Fibroblast of the aortic adventitia (primary cell): ENCODE measurements around the gene ABHD17B. TPM values are rescaled to one million over a fixed set of nuclear protein-coding genes. Genes with fewer than 3 reads are reported as not detected.
A peak's percentile ranks its signal among the peaks of the same experiment; 100 is the strongest.

ENCODE experiments used
- DNase-seq: peaks from one replicate; pipeline ENCODE4 v3.0.0-alpha.2; 2010; ENCODE audit warnings: low read depth
- H3K4me3 ChIP-seq: 2 replicates; pipeline ENCODE4 v1.5.1; 2011; ENCODE audit warnings: low read depth, mild to moderate bottlenecking, control low read depth, low read length, moderate library complexity
- total RNA-seq: library from RNA; depleted of rRNA; stranded (reverse); fragments of >200 nt; gene quantifications from 2 replicates; pipeline ENCODE4 v1.2.3, GENCODE V29; 2012; ENCODE audit warnings: low replicate concordance
- TF ChIP-seq, protein P1 (sequence below): IDR thresholded peaks from 2 replicates; pipeline ENCODE4 v1.5.1; 2011; ENCODE audit warnings: mild to moderate bottlenecking, low read length, control low read depth, inconsistent platforms; ENCODE audit not compliant: insufficient read depth

The ABHD17B gene
- total RNA-seq, 1 donor = 11.9 TPM

DNA sequence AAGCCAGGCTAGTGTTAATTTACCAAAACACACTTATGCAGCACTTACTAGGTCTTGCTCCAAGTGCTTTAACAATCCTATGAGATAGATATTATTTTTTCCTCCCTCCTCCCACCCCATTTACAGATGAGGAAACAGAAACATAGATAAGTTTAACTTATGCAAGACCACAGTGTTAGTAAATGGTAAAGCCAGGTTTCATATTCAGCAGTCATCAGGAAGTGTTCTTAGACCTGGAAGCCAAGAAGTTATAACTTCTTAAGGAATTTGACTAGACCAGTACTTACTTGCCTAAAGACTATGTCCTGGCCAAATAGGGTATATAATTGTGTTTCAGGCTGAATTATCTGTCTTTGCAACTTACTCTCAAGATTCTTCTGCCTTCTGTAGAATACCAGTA lies 15.9 kb downstream of the ABHD17B start:
- H3K4me3 ChIP-seq = no peak overlapping the region
- TF ChIP-seq, protein P1, sequence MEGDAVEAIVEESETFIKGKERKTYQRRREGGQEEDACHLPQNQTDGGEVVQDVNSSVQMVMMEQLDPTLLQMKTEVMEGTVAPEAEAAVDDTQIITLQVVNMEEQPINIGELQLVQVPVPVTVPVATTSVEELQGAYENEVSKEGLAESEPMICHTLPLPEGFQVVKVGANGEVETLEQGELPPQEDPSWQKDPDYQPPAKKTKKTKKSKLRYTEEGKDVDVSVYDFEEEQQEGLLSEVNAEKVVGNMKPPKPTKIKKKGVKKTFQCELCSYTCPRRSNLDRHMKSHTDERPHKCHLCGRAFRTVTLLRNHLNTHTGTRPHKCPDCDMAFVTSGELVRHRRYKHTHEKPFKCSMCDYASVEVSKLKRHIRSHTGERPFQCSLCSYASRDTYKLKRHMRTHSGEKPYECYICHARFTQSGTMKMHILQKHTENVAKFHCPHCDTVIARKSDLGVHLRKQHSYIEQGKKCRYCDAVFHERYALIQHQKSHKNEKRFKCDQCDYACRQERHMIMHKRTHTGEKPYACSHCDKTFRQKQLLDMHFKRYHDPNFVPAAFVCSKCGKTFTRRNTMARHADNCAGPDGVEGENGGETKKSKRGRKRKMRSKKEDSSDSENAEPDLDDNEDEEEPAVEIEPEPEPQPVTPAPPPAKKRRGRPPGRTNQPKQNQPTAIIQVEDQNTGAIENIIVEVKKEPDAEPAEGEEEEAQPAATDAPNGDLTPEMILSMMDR = no peak
- DNase-seq = peak; percentile 54

DNA sequence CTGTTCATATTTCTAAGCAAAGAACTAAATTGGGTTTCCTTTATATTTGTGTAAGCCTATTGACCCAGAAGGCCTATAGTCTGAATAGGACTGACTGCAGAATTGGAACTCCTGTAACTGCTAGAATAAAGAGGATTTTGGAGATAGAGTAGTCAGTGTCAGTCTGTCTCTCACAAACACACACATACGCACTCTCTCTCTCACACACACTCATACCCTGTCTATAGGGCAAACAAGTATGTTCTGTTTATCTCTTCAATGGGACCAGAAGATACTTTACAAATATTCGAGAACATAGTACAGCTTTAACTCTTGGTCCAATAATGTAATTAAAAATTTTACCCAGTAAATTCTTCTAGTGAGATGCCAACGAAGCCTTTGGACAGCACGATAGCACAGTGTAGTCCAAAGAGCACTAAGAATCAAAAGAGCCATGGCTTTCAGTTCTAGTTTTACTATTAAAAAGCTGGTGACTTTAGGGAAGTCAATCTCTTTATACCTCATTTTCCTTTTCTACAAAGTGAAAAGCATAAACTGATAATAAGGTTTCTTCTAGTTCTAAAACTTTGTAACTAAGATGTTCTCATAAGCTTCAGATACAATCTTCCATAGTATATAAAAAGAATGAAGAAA lies 19.3 kb downstream of the ABHD17B start:
- TF ChIP-seq, protein P1 = no peak
- H3K4me3 ChIP-seq = no peak overlapping the region
- no peak for DNase-seq

- TF ChIP-seq, protein P1 = no peak
- no peak for DNase-seq
- H3K4me3 ChIP-seq = no peak overlapping the region
Observed at GRCh38 chr9:71890042-71890679, 20.8 kb downstream of the ABHD17B start.

GRCh38 chr9:71887362-71887761 lies 23.6 kb downstream of the ABHD17B start:
- DNase-seq = no peak
- H3K4me3 ChIP-seq = no peak overlapping the region
- TF ChIP-seq, protein P1 = no peak

- DNase-seq = no peak
- TF ChIP-seq, protein P1 = no peak
- H3K4me3 ChIP-seq = no peak overlapping the region
Observed at GRCh38 chr9:71886541-71886940, 24.5 kb downstream of the ABHD17B start.

GRCh38 chr9:71886015-71886414 lies 25.0 kb downstream of the ABHD17B start:
- no peak for DNase-seq
- no peak overlapping the region for H3K4me3 ChIP-seq
- TF ChIP-seq, protein P1 = no peak
